Activated T-helper 1 cell treated with anti-CD3 and anti-CD28 coated beads, Interleukin-12 subunit alpha, Interleukin-12 subunit beta, Interleukin-2, Interleukin-4 antibody, amounts not matched to agents 30 ng/mL and 10 ng/mL and 1 ng/mL, durations not matched to agents 14 hours and 24 hours and 36 hours (primary cell): ENCODE data around the gene GRAP. TPM values are rescaled to one million over a fixed set of nuclear protein-coding genes. Genes with fewer than 3 reads are reported as not detected.
A peak's percentile ranks its signal among the peaks of the same experiment; 100 is the strongest.

ENCODE experiments used
- DNase-seq: peaks from one replicate; pipeline ENCODE4 v3.0.0; 2021; ENCODE audit warnings: low spot score
- H3K27ac Mint-ChIP-seq: one replicate; pipeline ENCODE4 v1.8.0; 2021; ENCODE audit warnings: mild to moderate bottlenecking, mixed read lengths
- H3K27me3 Mint-ChIP-seq: one replicate; pipeline ENCODE4 v1.8.0; 2022; ENCODE audit warnings: mild to moderate bottlenecking, moderate library complexity, mixed read lengths; ENCODE audit not compliant: insufficient read depth
- H3K36me3 Mint-ChIP-seq: one replicate; pipeline ENCODE4 v1.8.0; 2021; ENCODE audit warnings: low read depth, mixed read lengths
- H3K4me1 Mint-ChIP-seq: one replicate; pipeline ENCODE4 v1.8.0; 2021; ENCODE audit warnings: low read depth, mixed read lengths
- H3K4me3 Mint-ChIP-seq: one replicate; pipeline ENCODE4 v1.8.0; 2021; ENCODE audit warnings: mild to moderate bottlenecking, moderate library complexity, mixed read lengths
- H3K9me3 Mint-ChIP-seq: one replicate; pipeline ENCODE4 v1.8.0; 2021; ENCODE audit warnings: mixed read lengths
- intact Hi-C: fragments of 100-400 bp; cut with micrococcal nuclease; formaldehyde crosslinking; loops from one replicate; pipeline ENCODE4 v1.15.1; 2024
- total RNA-seq: library from RNA; stranded (reverse); gene quantifications from 2 replicates; pipeline ENCODE4 v1.2.3, GENCODE V29; 2022

Gene GRAP
- total RNA-seq, 1 donor from 2014 or later = 10.2 TPM

- intact Hi-C loops = loop anchor here (5.0 kb wide), 1 partner anchor 38 kb away; no protein-coding TSS in a partner anchor
- peaks cover 16% of the 10 kb centered on the region for H3K36me3 Mint-ChIP-seq
- H3K27ac Mint-ChIP-seq = no peak overlapping the region
- H3K4me3 Mint-ChIP-seq = no peak overlapping the region
- no peaks in the 10 kb centered on the region for H3K27me3 Mint-ChIP-seq
- peaks cover 13% of the 10 kb centered on the region for H3K9me3 Mint-ChIP-seq
- no peak for DNase-seq
- peaks cover 18% of the 10 kb centered on the region for H3K4me1 Mint-ChIP-seq
Measured at GRCh38 chr17:18999911-19000310, 46.8 kb downstream of the GRAP start.

DNA sequence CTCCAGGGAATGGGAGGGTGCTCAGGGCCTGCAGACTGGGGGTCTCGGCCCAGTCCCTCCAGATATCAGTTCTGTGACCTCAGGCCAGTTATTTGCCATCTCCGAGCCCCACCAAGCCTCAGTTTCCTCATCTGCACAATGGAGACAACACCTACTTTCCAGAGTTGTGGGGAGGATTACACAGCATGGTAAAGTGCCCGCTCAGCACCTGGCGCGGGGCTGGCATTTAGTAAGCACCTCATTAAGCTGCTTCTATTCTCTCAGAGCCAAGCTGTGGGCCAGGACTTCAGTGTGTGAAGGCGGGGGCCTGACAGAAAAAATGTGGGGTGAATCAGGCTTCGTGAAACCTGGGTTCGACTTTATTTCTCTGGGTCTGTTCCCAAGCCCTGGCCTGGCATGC, 47.4 kb downstream of the GRAP start:
- H3K27ac Mint-ChIP-seq = no peak overlapping the region
- H3K4me3 Mint-ChIP-seq = no peak overlapping the region
- H3K9me3 Mint-ChIP-seq = peaks cover 14% of the 10 kb centered on the region
- no peaks in the 10 kb centered on the region for H3K27me3 Mint-ChIP-seq
- H3K36me3 Mint-ChIP-seq = peaks cover 17% of the 10 kb centered on the region
- intact Hi-C loops = no loop called here
- H3K4me1 Mint-ChIP-seq = peaks cover 18% of the 10 kb centered on the region
- no peak for DNase-seq

DNA sequence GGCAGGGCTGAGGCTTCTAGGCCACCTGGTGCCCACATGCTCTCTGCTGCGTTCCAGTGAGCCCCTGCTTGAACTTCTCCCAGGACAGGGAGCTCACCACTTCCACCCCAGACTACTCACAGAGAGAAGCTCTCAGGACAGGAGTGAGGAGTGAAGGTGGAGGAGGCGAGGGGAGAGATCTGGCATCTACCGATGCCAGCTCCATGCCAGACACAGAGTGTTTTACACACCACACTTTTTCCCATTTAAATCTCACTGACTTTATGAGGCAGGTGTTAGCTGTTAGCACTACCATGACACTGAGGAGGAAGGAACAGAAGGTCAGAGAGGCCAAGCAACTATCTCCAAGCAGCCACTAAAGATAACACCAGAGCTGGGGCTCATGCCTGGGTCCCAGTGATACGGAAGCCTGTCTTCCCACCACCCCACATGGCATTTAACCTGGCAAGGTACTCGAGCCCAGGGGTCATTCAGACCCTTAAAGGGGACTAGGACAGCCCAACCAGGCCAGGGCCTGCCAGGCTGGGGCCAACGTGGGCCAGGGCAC, 49.0 kb downstream of the GRAP start:
- DNase-seq = no peak
- Mint-ChIP-seq H3K4me1 (peaks cover 21% of the 10 kb centered on the region), H3K4me3 (no peak overlapping the region), H3K36me3 (peaks cover 20% of the 10 kb centered on the region), H3K27ac (peak overlapping the region; percentile 34), H3K27me3 (no peaks in the 10 kb centered on the region), H3K9me3 (peaks cover 14% of the 10 kb centered on the region)
- intact Hi-C loops = no loop called here

DNA sequence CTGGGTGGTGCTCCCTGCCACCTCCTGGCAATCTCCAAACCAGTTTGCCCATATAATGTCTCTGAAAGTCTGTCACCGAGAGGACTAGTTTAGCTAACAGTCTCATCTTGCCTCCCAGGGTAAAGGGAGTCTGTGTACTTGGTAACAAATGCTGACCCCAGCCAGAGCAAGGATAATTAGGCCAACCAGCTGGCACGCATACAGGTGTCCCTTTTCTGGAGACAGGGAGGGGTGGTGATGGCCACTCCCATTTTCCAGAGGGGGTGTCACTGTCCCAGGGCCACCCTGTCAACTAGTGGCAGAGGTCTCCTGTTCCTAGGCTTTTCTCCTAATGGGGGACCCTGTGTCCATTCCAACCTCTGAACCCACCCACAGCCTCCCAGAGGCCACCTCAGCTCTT, 50.3 kb downstream of the GRAP start:
- Mint-ChIP-seq H3K9me3 (peaks cover 14% of the 10 kb centered on the region), H3K4me3 (no peak overlapping the region), H3K36me3 (peaks cover 20% of the 10 kb centered on the region), H3K27me3 (no peaks in the 10 kb centered on the region), H3K27ac (no peak overlapping the region), H3K4me1 (peaks cover 13% of the 10 kb centered on the region)
- no peak for DNase-seq
- intact Hi-C loops = no loop called here

- no peak for DNase-seq
- Mint-ChIP-seq H3K4me1 (peaks cover 13% of the 10 kb centered on the region), H3K9me3 (peaks cover 14% of the 10 kb centered on the region), H3K27ac (no peak overlapping the region), H3K36me3 (peaks cover 14% of the 10 kb centered on the region), H3K27me3 (no peaks in the 10 kb centered on the region), H3K4me3 (no peak overlapping the region)
- intact Hi-C loops = no loop called here
Measured at GRCh38 chr17:18995220-18995619, 51.5 kb downstream of the GRAP start.

DNA sequence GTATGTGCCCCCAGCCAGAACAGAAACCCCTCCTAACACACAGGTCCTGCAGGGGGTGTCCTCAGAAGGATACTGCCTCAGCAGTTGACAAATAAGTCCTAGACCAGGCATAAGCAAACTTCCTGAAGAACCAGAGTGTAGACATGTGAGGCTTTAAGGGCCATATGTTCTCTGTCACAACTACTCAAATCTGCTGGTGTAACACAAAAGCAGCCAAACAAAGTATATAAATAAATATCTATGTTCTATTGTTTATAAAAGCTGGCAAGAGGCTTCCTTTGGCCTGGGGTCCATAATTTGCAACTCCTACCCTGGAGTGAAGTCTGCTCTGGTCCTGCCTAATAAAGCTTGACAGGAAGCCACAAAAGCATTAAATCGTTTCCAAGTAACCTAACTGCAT, 52.1 kb downstream of the GRAP start:
- peaks cover 14% of the 10 kb centered on the region for H3K9me3 Mint-ChIP-seq
- peaks cover 16% of the 10 kb centered on the region for H3K36me3 Mint-ChIP-seq
- H3K27ac Mint-ChIP-seq = no peak overlapping the region
- intact Hi-C loops = no loop called here
- DNase-seq = no peak
- no peaks in the 10 kb centered on the region for H3K27me3 Mint-ChIP-seq
- no peak overlapping the region for H3K4me3 Mint-ChIP-seq
- peaks cover 13% of the 10 kb centered on the region for H3K4me1 Mint-ChIP-seq

- Mint-ChIP-seq H3K4me1 (peaks cover 13% of the 10 kb centered on the region), H3K4me3 (no peak overlapping the region), H3K36me3 (peaks cover 16% of the 10 kb centered on the region), H3K27ac (no peak overlapping the region), H3K9me3 (peaks cover 14% of the 10 kb centered on the region), H3K27me3 (no peaks in the 10 kb centered on the region)
- no peak for DNase-seq
- intact Hi-C loops = no loop called here
Measured at GRCh38 chr17:18993905-18994526, 52.7 kb downstream of the GRAP start.

DNA sequence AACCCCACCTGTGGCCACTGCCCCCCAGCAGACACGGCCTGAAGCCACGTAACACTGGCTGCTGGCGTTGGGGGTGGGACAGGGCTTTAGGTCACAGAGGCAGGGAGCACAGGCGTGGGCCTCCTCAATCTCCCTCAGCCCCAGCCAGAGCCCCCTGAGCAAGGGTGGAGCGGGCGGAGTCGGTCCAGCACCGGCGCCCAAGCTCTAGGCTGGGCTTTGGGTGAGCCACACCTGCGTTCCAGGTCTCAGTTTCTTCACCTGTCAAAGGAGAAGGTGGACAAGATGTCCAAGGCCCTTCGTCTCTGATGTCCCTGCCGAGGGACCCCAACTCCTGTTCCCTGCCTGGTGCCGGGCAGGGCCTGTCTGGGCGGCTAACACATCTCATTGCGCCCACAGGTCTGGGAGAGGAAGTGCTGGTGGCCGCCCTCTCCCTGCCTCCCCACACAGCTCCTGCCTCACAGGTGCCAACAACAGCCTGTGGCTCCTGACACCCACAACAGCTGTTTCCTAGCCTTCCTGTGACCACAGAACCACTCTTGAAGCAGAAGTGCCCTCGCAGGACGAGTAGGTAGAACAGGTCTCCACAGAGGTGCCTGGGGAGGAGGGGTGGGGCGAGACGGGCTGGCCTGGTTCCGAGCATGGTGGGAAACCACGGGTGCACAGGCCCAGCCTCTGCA, 54.2 kb downstream of the GRAP start:
- intact Hi-C loops = no loop called here
- no peak overlapping the region for H3K4me3 Mint-ChIP-seq
- no peaks in the 10 kb centered on the region for H3K27me3 Mint-ChIP-seq
- no peak overlapping the region for H3K27ac Mint-ChIP-seq
- H3K4me1 Mint-ChIP-seq = peaks cover 13% of the 10 kb centered on the region
- no peak for DNase-seq
- peaks cover 16% of the 10 kb centered on the region for H3K36me3 Mint-ChIP-seq
- H3K9me3 Mint-ChIP-seq = peaks cover 14% of the 10 kb centered on the region

- intact Hi-C loops = no loop called here
Measured at GRCh38 chr17:18991531-18992315, 55.0 kb downstream of the GRAP start.

GRCh38 chr17:18990331-18990730, 56.4 kb downstream of the GRAP start:
- Mint-ChIP-seq H3K4me1 (peaks cover 13% of the 10 kb centered on the region), H3K27me3 (no peaks in the 10 kb centered on the region), H3K4me3 (no peak overlapping the region), H3K9me3 (peaks cover 5% of the 10 kb centered on the region), H3K36me3 (peaks cover 10% of the 10 kb centered on the region), H3K27ac (no peak overlapping the region)
- DNase-seq = no peak
- intact Hi-C loops = no loop called here

More at GRCh38 chr17:18991531-18992315, 55.0 kb downstream of the GRAP start:
- peaks cover 14% of the 10 kb centered on the region for H3K9me3 Mint-ChIP-seq
- peaks cover 14% of the 10 kb centered on the region for H3K36me3 Mint-ChIP-seq
- H3K27me3 Mint-ChIP-seq = no peaks in the 10 kb centered on the region
- no peak overlapping the region for H3K4me3 Mint-ChIP-seq
- no peak overlapping the region for H3K27ac Mint-ChIP-seq
- peaks cover 13% of the 10 kb centered on the region for H3K4me1 Mint-ChIP-seq
- DNase-seq = no peak

- H3K27me3 Mint-ChIP-seq = no peaks in the 10 kb centered on the region
- intact Hi-C loops = no loop called here
- no peaks in the 10 kb centered on the region for H3K9me3 Mint-ChIP-seq
- H3K36me3 Mint-ChIP-seq = peaks cover 4% of the 10 kb centered on the region
- H3K4me3 Mint-ChIP-seq = no peak overlapping the region
- no peak for DNase-seq
- no peak overlapping the region for H3K27ac Mint-ChIP-seq
- peaks cover 12% of the 10 kb centered on the region for H3K4me1 Mint-ChIP-seq
Measured at GRCh38 chr17:18988546-18989173, 58.1 kb downstream of the GRAP start.

DNA sequence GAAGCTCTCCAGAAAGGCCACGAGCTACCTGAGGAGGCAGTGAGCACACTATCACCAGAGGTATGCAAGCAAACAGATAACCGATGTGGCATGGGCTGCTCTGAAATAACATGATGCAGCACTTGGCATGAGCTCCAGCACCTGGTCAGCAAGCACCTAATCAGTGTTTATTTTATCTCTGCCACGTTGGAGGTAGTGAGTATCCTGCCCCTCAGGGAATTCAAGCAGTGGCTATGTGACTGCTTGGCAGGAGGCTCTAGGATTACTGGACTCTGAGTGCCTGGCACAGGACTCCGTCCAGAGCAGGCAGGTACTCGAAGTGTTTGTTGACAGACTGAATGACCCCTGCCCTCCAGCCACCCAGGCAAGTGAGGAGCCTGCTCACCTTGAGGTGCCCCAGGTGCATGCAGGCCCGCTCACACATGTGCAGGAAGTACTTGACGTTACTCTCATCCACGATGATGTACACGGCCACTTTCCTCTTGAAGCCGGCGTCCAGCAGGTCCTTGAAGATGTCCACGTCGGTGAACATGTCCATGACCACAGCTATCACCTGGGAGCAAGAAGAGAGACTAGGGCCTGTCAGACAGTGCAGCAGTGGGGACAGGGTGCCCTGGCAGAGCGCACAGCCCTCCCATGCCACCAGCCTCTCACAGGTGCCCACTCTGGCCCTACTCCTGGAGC, 58.8 kb downstream of the GRAP start:
- Mint-ChIP-seq H3K4me3 (no peak overlapping the region), H3K27me3 (no peaks in the 10 kb centered on the region), H3K9me3 (no peaks in the 10 kb centered on the region), H3K4me1 (peaks cover 5% of the 10 kb centered on the region), H3K27ac (no peak overlapping the region), H3K36me3 (peaks cover 2% of the 10 kb centered on the region)
- intact Hi-C loops = no loop called here
- no peak for DNase-seq
